GDM1 (cell line): ENCODE data around the gene CHST11.

ENCODE experiments used
- DNase-seq: peaks from one replicate; lab custom pipeline; 2025; lab: John Stamatoyannopoulos, UW

CHST11 gene

GRCh38 chr12:104482748-104483147, 26.0 kb downstream of the CHST11 start:
- no peak for DNase-seq

GRCh38 chr12:104484079-104484478, 27.3 kb downstream of the CHST11 start:
- no peak for DNase-seq

- DNase-seq, result peak; percentile 49
Measured at GRCh38 chr12:104485651-104486362, 29.1 kb downstream of the CHST11 start.

GRCh38 chr12:104486363-104486750, 29.6 kb downstream of the CHST11 start:
- no peak for DNase-seq

- no peak for DNase-seq
Measured at GRCh38 chr12:104486943-104487819, 30.4 kb downstream of the CHST11 start.

- DNase-seq, result no peak
Measured at GRCh38 chr12:104488374-104488773, 31.6 kb downstream of the CHST11 start.

- DNase-seq, result no peak
Measured at GRCh38 chr12:104490186-104490585, 33.4 kb downstream of the CHST11 start.

- DNase-seq, result no peak
Measured at GRCh38 chr12:104490850-104491249, 34.1 kb downstream of the CHST11 start.

- no peak for DNase-seq
Measured at GRCh38 chr12:104493496-104493895, 36.7 kb downstream of the CHST11 start.

GRCh38 chr12:104494137-104494792, 37.5 kb downstream of the CHST11 start:
- no peak for DNase-seq

- DNase-seq, result no peak
Measured at GRCh38 chr12:104494793-104495158, 38.0 kb downstream of the CHST11 start.

GRCh38 chr12:104495786-104496185, 39.0 kb downstream of the CHST11 start:
- DNase-seq, result no peak

- no peak for DNase-seq
Measured at GRCh38 chr12:104496336-104496735, 39.6 kb downstream of the CHST11 start.

- DNase-seq, result no peak
Measured at GRCh38 chr12:104498211-104498801, 41.6 kb downstream of the CHST11 start.

- no peak for DNase-seq
Measured at GRCh38 chr12:104499668-104500332, 43.1 kb downstream of the CHST11 start.

GRCh38 chr12:104501115-104501514, 44.4 kb downstream of the CHST11 start:
- DNase-seq, result no peak

- DNase-seq, result no peak
Measured at GRCh38 chr12:104501660-104502059, 44.9 kb downstream of the CHST11 start.

- no peak for DNase-seq
Measured at GRCh38 chr12:104502217-104502616, 45.5 kb downstream of the CHST11 start.

- no peak for DNase-seq
Measured at GRCh38 chr12:104502638-104503037, 45.9 kb downstream of the CHST11 start.

GRCh38 chr12:104503191-104503590, 46.4 kb downstream of the CHST11 start:
- no peak for DNase-seq

GRCh38 chr12:104504146-104504545, 47.4 kb downstream of the CHST11 start:
- DNase-seq, result no peak
